Measurements from ENCODE around the gene PIP4K2B.
"Not testable (repeated sequence)": the region's sequence is repeated elsewhere in the genome, so short reads cannot be mapped to it uniquely, and the experiment has no call there.

Gene PIP4K2B

GRCh38 chr17:38799501-38800236 is at the start of gene PIP4K2B:
Gene PIP4K2B (minus strand): TSS chr17:38799556. CDS start chr17:38799424, 132 bp downstream.
- DNase-seq (ENCODE audit: low read depth): peak; percentile 78

- no peak for DNase-seq (ENCODE audit: low read depth)
These were observed 49.2 kb upstream of the PIP4K2B start for GRCh38 chr17:38848557-38848891.

GRCh38 chr17:38844261-38844757 is 45.0 kb upstream of the PIP4K2B start:
- no peak for DNase-seq (ENCODE audit: low read depth)

- DNase-seq (ENCODE audit: low read depth): no peak
These were observed 26.4 kb upstream of the PIP4K2B start for GRCh38 chr17:38825762-38826247.

- peak; percentile 95 for DNase-seq (ENCODE audit: low read depth)
These were observed 25.8 kb upstream of the PIP4K2B start, which contains the start of gene CWC25 for GRCh38 chr17:38824899-38825761. Gene CWC25 (minus strand): TSS chr17:38825321. CDS start chr17:38825183, 138 bp downstream.

- no peak for DNase-seq (ENCODE audit: low read depth)
These were observed 16.3 kb upstream of the PIP4K2B start for GRCh38 chr17:38815576-38816193.

GRCh38 chr17:38809828-38810227 is 10.5 kb upstream of the PIP4K2B start:
- DNase-seq (ENCODE audit: low read depth): no peak

GRCh38 chr17:38800237-38800760 is 943 bp upstream of the PIP4K2B start:
- no peak for DNase-seq (ENCODE audit: low read depth)

GRCh38 chr17:38798614-38799500 is 499 bp downstream of the PIP4K2B start:
- peak; percentile 27 for DNase-seq (ENCODE audit: low read depth)

GRCh38 chr17:38797828-38798227 is 1.5 kb downstream of the PIP4K2B start:
- no peak for DNase-seq (ENCODE audit: low read depth)

- DNase-seq (ENCODE audit: low read depth): no peak
These were observed 2.2 kb downstream of the PIP4K2B start for GRCh38 chr17:38797158-38797490.

- no peak for DNase-seq (ENCODE audit: low read depth)
These were observed 2.8 kb downstream of the PIP4K2B start for GRCh38 chr17:38796451-38797157.

- DNase-seq (ENCODE audit: low read depth): no peak
These were observed 5.1 kb downstream of the PIP4K2B start for GRCh38 chr17:38794221-38794620.

GRCh38 chr17:38791162-38791561 is 8.2 kb downstream of the PIP4K2B start:
- DNase-seq (ENCODE audit: low read depth): no peak

- not testable (repeated sequence) for DNase-seq (ENCODE audit: low read depth)
These were observed 9.1 kb downstream of the PIP4K2B start for GRCh38 chr17:38790148-38790707.

- no peak for DNase-seq (ENCODE audit: low read depth)
These were observed 10.2 kb downstream of the PIP4K2B start for GRCh38 chr17:38789185-38789584.

- DNase-seq (ENCODE audit: low read depth): not testable (repeated sequence)
These were observed 11.4 kb downstream of the PIP4K2B start for GRCh38 chr17:38787999-38788398.

GRCh38 chr17:38786372-38786771 is 13.0 kb downstream of the PIP4K2B start:
- no peak for DNase-seq (ENCODE audit: low read depth)

- no peak for DNase-seq (ENCODE audit: low read depth)
These were observed 16.1 kb downstream of the PIP4K2B start for GRCh38 chr17:38783227-38783626.
